ENCODE measurements around the gene PRTFDC1. TPM values are rescaled to one million over a fixed set of nuclear protein-coding genes. Genes with fewer than 3 reads are reported as not detected.
"Not testable (repeated sequence)": the region's sequence is repeated elsewhere in the genome, so short reads cannot be mapped to it uniquely, and the experiment has no call there.

The PRTFDC1 gene
- total RNA-seq, 4 donors from 2014 or later, result 3.0 to 8.3 (median 4.3) TPM

DNA sequence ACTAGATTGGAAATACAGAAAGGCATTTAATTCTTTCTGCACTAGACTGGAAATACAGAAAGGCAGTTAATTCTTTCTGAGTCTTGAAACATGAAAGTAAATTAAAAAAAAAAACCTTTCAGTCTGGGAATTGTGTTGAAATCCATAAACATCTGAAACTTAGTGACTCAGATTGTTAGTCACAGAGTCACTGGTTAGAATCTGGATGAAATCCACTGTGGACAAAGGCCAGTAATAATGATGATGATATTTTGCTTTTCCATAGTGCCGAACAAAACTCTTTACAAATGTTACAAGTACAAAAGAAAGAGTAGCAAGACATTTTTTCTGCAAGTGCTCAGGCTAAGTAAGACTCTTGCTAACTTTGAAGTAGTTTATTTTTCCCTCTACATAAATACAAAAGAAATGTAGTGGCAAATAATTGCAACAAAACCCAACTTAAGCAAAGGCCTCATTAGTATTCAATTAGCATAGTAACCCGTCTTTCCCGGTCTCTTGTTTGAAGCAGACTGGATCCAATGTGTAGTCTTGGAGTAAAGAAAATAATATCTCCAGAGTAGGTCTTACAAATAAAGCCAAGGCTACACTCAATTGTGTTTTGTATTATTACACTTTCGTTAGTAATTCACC is 5.8 kb upstream of the PRTFDC1 start:
- H3K9me3 ChIP-seq, result no peaks in the 10 kb centered on the region
- TF ChIP-seq POLR2AphosphoS5 (IDR thresholded peaks at IDR 0.05) (peak in 1 of 2 donors; percentile 64), POLR2A (IDR thresholded peaks at IDR 0.05; ENCODE audit: low read depth) (no peak), EP300 (IDR thresholded peaks at IDR 0.05) (no peak)
- TF ChIP-seq, protein P1, sequence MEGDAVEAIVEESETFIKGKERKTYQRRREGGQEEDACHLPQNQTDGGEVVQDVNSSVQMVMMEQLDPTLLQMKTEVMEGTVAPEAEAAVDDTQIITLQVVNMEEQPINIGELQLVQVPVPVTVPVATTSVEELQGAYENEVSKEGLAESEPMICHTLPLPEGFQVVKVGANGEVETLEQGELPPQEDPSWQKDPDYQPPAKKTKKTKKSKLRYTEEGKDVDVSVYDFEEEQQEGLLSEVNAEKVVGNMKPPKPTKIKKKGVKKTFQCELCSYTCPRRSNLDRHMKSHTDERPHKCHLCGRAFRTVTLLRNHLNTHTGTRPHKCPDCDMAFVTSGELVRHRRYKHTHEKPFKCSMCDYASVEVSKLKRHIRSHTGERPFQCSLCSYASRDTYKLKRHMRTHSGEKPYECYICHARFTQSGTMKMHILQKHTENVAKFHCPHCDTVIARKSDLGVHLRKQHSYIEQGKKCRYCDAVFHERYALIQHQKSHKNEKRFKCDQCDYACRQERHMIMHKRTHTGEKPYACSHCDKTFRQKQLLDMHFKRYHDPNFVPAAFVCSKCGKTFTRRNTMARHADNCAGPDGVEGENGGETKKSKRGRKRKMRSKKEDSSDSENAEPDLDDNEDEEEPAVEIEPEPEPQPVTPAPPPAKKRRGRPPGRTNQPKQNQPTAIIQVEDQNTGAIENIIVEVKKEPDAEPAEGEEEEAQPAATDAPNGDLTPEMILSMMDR (IDR thresholded peaks at IDR 0.05), result no peak
- no peak overlapping the region for H3K4me3 ChIP-seq
- no peaks in the 10 kb centered on the region for H3K27me3 ChIP-seq
- H3K36me3 ChIP-seq, result no peaks in the 10 kb centered on the region
- peak; percentile 5 for DNase-seq (ENCODE audit: extremely low spot score)
- intact Hi-C loops (cut with DNase I), result no loop called here
- 48% methylated on average over 4 of the region's 4 CpGs for WGBS
- H3K27ac ChIP-seq (replicated peaks in 1 of 4), result peak overlapping the region; percentile 43 to 71 (median 62)
- H3K4me1 ChIP-seq, result peaks cover 0 to 34% (median 24%) of the 10 kb centered on the region in 4 donors

DNA sequence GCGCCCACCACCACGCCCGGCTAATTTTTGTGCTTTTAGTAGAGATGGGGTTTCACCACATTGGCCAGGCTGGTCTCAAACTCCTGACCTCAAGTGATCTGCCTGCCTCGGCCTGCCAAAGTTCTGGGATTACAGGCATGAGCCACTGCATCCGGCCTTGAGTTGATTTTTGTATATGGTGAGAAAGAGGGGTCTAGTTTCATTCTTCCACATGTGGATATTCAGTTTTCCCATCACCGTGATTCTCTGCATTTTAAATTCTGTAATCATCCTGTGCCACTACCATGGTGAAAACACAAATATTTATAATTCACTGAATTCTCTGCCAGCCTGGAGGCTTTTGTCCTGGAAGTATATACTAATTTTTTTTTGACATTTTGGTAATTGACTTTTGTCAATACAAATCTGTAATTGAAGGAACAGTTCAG is 5.2 kb upstream of the PRTFDC1 start:
- WGBS, result 70% methylated on average over 6 of the region's 6 CpGs
- Histone ChIP-seq H3K27ac (replicated peaks in 1 of 4) (peak overlapping the region; percentile 41 to 71 (median 56)), H3K4me1 (peaks cover 0 to 40% (median 29%) of the 10 kb centered on the region in 4 donors)
- H3K4me3 ChIP-seq; intact Hi-C loops (cut with DNase I); H3K9me3 ChIP-seq; H3K27me3 ChIP-seq; H3K36me3 ChIP-seq: not testable (repeated sequence)
- peak; percentile 3 for DNase-seq (ENCODE audit: extremely low spot score)

DNA sequence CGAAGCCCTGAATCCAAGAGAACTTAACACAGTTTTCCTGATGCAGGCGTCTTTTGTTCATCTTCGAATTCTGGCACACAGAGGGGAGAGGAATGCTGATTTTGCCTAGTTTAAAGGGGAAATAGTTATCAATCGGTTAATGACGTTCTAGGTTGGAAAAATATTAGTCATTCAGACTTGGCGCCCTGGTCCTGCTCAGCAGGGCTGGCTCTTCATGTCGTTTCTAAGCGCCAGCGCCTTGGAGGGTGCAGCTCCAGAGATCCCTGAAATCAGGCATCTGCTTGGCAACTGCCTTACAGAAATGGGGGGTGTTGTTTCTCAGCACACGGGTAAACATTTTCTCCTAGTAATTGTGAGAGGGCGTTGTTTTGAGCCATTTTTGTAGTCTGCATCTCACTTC is 1.3 kb upstream of the PRTFDC1 start:
- peak; percentile 85 for DNase-seq (ENCODE audit: extremely low spot score)
- H3K27ac ChIP-seq (replicated peaks in 1 of 4), result peak overlapping the region; percentile 29 to 86 (median 83)
- 70% methylated on average over 11 of the region's 11 CpGs for WGBS
- H3K4me3 ChIP-seq, result peak overlapping the region in 2 of 4 donors; percentile 74 to 82
- H3K9me3 ChIP-seq, result no peaks in the 10 kb centered on the region
- peaks cover 0 to 53% (median 35%) of the 10 kb centered on the region in 4 donors for H3K4me1 ChIP-seq
- intact Hi-C loops (cut with DNase I), result loop anchor here (5.0 kb wide), 1 partner anchor 231 kb away; the partner anchor contains the start of gene ARHGAP21
- no peak for TF ChIP-seq POLR2A (IDR thresholded peaks at IDR 0.05; ENCODE audit: low read depth)
- TF ChIP-seq, protein P1 (IDR thresholded peaks at IDR 0.05), result no peak
- TF ChIP-seq POLR2AphosphoS5 (IDR thresholded peaks at IDR 0.05), result no peak
- no peak for TF ChIP-seq EP300 (IDR thresholded peaks at IDR 0.05)
- no peaks in the 10 kb centered on the region for H3K36me3 ChIP-seq
- H3K27me3 ChIP-seq, result no peaks in the 10 kb centered on the region

DNA sequence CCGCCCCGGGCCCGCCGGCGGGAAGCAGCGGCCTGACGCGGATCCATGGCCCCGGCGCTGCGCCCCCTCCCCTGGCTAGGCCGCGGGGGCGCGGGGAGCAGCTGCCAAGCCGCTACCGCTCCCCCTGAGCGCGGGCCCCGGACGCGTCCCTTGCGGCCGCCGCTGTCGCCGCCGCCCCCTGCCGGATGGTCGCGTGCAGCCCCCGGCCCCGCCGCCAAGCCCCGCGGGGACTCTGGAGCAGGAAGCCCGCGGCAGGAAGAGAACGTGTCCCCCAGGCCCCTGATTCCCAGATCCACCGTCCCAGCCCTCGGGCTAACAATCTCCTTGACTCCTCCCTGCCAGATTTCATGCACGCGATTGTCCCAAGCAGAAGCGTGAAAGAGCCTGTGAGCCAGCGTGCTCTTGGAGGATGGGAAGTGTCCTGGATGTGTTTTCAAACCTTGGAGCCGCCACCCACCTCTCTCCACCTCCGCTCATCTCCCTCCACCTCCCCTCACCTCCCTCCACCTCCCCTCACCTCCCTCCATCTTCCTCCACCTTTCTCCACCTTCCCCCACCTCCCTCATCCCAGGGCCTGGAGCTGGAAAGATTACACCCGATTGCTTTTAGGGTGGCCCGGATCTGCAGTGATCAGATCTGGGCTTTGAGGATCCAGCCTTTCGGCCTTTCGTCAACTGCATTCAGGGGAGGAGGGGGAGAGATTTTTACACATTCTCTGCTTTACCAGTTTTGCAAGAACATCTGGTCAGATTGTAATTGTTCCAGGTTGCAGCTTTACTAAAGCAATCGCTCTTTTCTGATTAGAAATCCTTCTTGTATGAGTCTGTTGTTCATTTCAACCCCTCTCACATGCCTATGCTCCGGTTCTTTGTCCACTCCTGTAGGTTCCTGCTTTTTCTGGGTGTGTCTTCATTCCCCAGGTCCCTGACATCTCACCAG is 570 bp upstream of the PRTFDC1 start:
- Histone ChIP-seq H3K4me3 (peak overlapping the region; percentile 72 to 82 (median 74)), H3K27me3 (no peaks in the 10 kb centered on the region), H3K36me3 (no peaks in the 10 kb centered on the region), H3K9me3 (no peaks in the 10 kb centered on the region), H3K27ac (replicated peaks in 1 of 4) (peak overlapping the region; percentile 72 to 86 (median 83)), H3K4me1 (peaks cover 1 to 47% (median 28%) of the 10 kb centered on the region in 4 donors)
- WGBS, result 17% methylated on average over 18 of the region's 53 CpGs
- no peak for TF ChIP-seq EP300 (IDR thresholded peaks at IDR 0.05)
- TF ChIP-seq, protein P1 (IDR thresholded peaks at IDR 0.05), result peak; percentile 28 to 44 (median 35)
- no peak for TF ChIP-seq POLR2A (IDR thresholded peaks at IDR 0.05; ENCODE audit: low read depth)
- peak in 1 of 2 donors; percentile 47 for TF ChIP-seq POLR2AphosphoS5 (IDR thresholded peaks at IDR 0.05)
- intact Hi-C loops (cut with DNase I), result loop anchor here (5.0 kb wide), 1 partner anchor 231 kb away; the partner anchor contains the start of gene ARHGAP21
- DNase-seq (ENCODE audit: extremely low spot score), result peak; percentile 83

Measured in esophagus muscularis mucosa (tissue), 4 donors.